Stimulated activated CD8-positive, alpha-beta memory T cell treated with anti-CD3 and anti-CD28 coated beads, Interleukin-15, amount 100 ng/mL, for 1 hour (primary cell): ENCODE data around the gene DCAF4.

Experiments
- DNase-seq: peaks from one replicate; pipeline ENCODE4 v3.0.0-alpha.2; 2020; ENCODE audit warnings: low read depth

The DCAF4 gene, protein sequence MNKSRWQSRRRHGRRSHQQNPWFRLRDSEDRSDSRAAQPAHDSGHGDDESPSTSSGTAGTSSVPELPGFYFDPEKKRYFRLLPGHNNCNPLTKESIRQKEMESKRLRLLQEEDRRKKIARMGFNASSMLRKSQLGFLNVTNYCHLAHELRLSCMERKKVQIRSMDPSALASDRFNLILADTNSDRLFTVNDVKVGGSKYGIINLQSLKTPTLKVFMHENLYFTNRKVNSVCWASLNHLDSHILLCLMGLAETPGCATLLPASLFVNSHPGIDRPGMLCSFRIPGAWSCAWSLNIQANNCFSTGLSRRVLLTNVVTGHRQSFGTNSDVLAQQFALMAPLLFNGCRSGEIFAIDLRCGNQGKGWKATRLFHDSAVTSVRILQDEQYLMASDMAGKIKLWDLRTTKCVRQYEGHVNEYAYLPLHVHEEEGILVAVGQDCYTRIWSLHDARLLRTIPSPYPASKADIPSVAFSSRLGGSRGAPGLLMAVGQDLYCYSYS

GRCh38 chr14:72926292-72927028 lies at the start of gene DCAF4:
Gene DCAF4 (plus strand): TSS chr14:72926464. CDS start chr14:72937979, 11,515 bp downstream.
- DNase-seq = peak; percentile 87

GRCh38 chr14:72876710-72877063 lies 49.6 kb upstream of the DCAF4 start:
- no peak for DNase-seq

- DNase-seq = no peak
These were observed 47.5 kb upstream of the DCAF4 start for GRCh38 chr14:72878746-72879145.

DNA sequence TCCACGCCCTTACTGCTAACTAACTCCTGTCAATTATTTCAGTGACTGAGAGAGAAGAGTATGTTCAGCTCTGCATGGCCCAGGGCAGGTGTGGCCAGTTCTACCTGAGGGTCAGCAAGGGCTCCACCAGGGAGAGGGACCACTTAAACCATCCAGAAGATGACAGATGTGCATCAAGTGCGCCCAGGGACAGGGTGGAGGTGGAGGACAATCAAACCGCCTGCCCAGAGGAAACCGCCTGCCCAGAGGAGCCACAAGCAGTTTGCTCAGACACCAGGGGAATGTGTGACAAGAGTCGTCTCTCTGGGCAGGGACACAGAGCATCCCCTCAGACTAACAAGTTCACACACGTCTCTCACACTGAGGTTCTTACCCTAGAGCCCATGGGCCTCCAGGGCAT lies 46.8 kb upstream of the DCAF4 start:
- DNase-seq = no peak

DNA sequence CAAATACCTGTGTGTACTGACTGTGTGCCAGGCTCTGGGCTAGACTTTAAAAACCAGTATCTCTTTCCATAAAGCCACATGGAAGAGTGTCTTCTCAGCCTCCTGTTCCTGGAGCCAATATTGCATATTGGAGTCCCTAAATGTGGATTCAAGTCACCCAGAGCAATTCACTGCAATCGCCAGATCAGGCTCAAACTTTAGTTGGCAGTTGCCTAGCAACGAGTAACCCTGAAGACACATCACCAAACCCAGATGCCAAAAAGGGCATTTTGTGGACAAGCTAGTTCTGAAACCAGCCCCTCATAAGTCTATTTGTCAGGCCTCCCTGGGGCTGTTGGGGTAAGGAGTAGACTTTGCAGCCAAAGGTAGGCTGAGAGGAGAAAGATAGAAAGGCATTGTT lies 46.1 kb upstream of the DCAF4 start:
- DNase-seq = no peak

DNA sequence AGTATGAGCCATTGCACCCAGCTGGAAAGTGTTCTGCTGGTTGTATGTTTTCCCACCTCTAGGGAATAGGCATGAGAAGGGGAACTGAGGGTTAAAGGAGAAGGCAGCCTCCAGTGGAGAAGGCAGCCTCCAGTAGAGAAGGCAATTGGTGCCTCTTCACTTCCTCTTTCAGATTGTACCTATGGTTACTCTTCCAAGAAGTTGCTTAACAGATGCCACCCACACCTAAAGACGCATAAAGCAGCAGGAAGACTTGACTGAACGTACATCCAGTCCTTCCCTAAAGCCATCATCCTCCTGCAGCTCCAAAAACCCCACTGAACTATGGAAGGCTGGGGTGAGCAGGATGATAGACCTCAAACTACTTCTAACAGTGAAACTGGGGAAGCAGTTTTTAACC lies 45.4 kb upstream of the DCAF4 start:
- no peak for DNase-seq

DNA sequence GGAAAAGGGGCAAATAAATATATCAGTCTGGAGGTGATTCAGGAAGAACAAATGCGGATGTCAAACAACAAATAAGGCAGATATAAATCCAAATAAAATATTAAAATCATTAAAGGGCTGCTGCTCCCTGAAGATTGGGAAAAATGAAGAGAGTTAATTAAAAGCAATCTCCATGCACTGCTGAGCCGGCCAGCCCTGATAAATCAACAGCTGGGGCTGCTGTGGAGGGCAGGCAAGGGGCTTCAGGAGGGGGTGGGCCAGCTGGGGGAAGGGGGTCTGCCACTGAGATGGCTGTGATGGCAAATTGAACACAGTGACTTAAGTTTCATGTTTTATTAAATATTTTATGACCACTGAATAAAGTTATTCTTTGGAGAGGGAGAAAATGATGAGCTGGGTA lies 44.7 kb upstream of the DCAF4 start:
- DNase-seq = no peak

DNA sequence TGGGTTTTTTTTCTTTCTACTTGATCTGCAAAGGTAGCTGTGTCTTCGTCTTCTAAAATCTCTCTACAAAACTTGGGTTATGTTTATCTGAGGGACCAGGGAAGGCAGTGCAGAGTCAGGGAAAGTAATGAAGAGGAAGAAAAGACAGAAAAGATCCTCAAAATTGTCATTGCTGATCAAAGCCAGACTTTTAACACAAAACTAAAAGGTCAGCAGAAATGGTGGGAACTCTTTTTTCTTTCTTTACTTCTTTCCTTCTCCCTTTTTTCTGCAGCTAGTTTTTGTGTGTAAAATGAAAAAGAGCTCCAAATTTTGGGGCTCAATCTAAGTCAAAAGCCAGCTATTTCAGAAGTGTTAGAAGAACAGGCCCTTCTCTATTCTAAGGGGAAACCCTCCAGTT lies 44.2 kb upstream of the DCAF4 start:
- DNase-seq = no peak

DNA sequence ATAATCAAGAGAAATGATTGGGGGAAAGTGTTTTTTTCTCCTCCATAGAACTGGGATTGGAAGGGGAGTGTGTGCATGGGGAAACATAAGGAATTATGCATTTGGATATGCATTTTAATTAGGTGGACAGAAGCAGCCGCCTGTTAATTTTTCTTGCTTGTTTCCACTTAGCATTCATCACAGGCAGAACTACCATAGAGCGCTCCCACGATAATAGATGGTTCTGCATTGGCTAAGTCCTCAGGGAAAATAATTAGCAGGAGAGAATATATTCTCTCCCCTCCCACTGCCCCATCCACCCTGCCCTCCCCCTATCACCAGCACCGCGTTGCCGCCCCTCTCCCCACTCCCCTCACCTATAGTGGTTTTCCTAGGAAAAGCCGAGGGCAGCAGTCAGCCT lies 43.8 kb upstream of the DCAF4 start:
- no peak for DNase-seq

DNA sequence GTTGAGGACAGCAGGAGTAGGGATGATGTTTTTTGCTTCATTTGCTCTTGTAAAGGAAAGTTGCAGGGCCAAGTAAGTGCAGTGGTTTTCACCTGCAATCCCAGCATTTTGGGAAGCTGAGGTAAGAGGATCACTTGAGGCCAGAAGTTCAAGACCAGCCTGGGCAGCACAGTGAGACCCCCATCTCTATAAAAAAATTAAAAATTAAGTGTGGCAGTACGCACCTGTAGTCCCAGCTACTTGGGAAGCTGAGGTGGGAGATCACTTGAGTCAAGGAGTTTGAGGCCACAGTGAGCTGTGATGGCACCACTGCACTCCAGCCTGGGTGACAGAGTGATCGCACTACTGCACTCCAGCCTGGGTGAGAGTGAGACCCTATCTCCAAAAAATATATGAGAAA lies 43.2 kb upstream of the DCAF4 start:
- DNase-seq = no peak

DNA sequence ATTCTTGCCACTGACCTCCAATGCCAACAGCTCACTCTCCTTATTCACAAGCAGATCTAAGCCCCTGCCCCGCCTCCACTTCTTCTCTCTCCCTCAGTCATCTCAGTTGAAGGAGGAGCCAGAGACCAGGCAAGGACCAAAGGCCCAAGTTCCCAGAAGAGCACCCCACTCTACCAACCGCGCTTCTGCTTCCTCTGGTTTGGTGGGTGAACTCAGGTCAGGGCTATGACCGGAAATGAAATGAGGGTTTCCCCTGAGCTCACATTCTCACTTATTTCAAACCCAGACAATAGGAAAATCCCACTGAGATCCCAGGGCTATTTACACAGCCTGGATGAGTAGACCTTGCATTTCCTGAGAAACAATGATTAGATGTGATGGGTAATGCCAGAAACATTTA lies 42.3 kb upstream of the DCAF4 start:
- no peak for DNase-seq

DNA sequence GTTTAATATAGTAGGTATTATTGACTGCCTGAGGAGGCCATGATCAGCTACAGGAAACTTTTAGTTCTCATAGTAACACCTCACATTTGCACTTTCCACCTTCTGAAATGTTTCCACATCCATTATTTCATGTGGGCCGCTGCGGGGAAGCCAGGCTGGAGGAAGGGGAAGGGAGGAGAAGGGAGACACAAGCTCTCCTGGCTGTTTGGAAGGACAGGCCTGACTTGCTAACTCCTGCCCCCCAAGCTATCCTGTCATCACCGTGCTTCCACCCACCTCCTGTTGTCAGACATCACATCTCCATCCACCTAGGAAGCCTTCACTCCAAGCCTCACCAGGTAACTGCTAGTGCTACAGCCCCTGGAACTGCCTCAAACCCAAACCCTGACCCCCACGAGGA lies 41.9 kb upstream of the DCAF4 start:
- no peak for DNase-seq

DNA sequence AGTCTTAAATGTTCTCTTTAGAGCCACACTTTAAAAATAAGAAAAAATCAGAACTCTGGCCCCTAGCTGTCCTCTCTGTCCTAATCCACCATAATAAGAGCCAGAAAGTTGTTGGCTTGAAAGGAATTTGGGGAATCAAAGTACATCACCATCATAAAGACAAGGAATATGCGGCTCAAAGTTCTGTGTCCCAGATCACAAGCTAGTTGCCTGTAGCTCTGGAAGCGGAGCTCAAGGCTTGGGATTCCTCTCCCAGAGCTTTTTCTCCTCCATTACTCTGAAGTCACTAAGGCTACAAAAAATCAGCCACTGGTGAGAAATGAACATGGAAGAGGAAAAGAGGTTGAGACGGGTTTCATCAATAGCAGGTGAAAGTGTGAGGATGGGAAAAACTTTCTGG lies 38.8 kb upstream of the DCAF4 start:
- DNase-seq = no peak

DNA sequence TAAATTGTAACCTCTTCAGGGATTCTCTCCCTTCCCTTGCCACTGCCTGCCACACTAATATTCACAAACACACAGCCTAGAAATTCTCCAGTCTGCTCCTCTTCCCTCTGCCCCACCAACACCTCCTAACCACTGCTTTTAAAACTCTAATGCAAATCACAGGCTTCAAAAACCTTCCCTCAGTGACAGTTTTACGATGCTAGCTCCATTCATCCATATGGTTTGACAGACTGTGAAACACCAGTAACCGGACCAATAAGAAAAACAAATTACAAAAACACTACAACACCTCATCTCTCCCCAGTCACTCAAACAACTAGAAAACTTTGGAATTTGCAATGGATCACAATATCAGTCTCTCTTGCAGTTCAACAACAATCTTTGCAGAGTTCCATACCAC lies 38.1 kb upstream of the DCAF4 start:
- DNase-seq = no peak

- no peak for DNase-seq
These were observed 37.5 kb upstream of the DCAF4 start for GRCh38 chr14:72888636-72889201.

GRCh38 chr14:72889366-72889765 lies 36.9 kb upstream of the DCAF4 start:
- DNase-seq = no peak

- no peak for DNase-seq
These were observed 34.6 kb upstream of the DCAF4 start for GRCh38 chr14:72891666-72892102.

- no peak for DNase-seq
These were observed 34.0 kb upstream of the DCAF4 start for GRCh38 chr14:72892103-72892878.

- DNase-seq = no peak
These were observed 33.2 kb upstream of the DCAF4 start for GRCh38 chr14:72892879-72893635.

- DNase-seq = peak; percentile 88
These were observed 32.5 kb upstream of the DCAF4 start, which contains the start of gene DPF3 for GRCh38 chr14:72893636-72894322. Gene DPF3 (minus strand): TSS chr14:72894101. CDS start chr14:72894088, 13 bp downstream.

- no peak for DNase-seq
These were observed 32.0 kb upstream of the DCAF4 start for GRCh38 chr14:72894323-72894622.
